ENCODE results near the gene DCLK1.
A peak's percentile ranks its signal among the peaks of the same experiment; 100 is the strongest.

The DCLK1 gene

GRCh38 chr13:35994131-35994966 is 136.8 kb downstream of the DCLK1 start:
- WGBS (ENCODE audit: extremely low coverage, insufficient coverage, insufficient read length): no CpG with 5 or more reads among the region's 6 CpGs

DNA sequence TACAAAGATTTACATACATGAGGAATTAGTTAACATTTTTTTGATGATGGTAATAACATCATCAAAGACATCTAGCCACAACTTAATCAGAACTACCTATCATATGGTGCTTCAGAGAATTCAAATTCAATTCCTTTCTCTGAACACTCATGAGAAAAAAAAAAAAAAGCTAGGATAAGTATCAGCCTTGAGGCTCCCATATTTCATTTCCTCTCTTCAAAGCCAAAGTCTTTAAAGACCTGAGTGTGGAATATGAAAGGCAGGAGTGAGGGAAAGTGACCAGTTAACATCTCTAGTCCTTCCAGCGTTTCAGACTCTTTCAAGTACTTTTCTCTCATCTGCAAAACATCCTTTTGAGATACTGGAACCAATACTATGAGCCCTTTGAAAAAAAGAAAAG is 137.5 kb downstream of the DCLK1 start:
- Histone ChIP-seq H3K79me2 (ENCODE audit: control insufficient read depth, insufficient read depth, low read length, poor library complexity) (no peaks in the 10 kb centered on the region), H3K4me1 (ENCODE audit: control insufficient read depth in 1 of 2, insufficient read depth in 2 of 2, low read length in 2 of 2) (no peaks in the 10 kb centered on the region), H2AFZ (ENCODE audit: insufficient read depth, low read length, poor library complexity) (no peak overlapping the region), H3K9me3 (ENCODE audit: insufficient read depth, low read depth, low read length) (no peaks in the 10 kb centered on the region), H4K91ac (ENCODE audit: low read depth, low read length) (no peak overlapping the region), H3K18ac (ENCODE audit: low read length) (no peak overlapping the region), H3K27ac (ENCODE audit: low read depth, low read length) (no peak overlapping the region), H3K14ac (ENCODE audit: low read length) (no peak overlapping the region), H2BK120ac (ENCODE audit: insufficient read depth, low read length, poor library complexity) (no peak overlapping the region), H3K4me3 (ENCODE audit: low read depth, low read length) (no peak overlapping the region), H2BK5ac (ENCODE audit: low read depth, low read length, poor library complexity) (no peak overlapping the region), H3K36me3 (ENCODE audit: control insufficient read depth in 1 of 2, insufficient read depth in 2 of 2, low read length in 2 of 2) (no peaks in the 10 kb centered on the region), H3K9ac (ENCODE audit: low read length) (no peak overlapping the region), H3K4ac (ENCODE audit: low read depth, low read length) (no peak overlapping the region), H4K8ac (ENCODE audit: low read depth, low read length) (no peak overlapping the region), H3K27me3 (ENCODE audit: insufficient read depth, low read length) (no peaks in the 10 kb centered on the region), H2BK12ac (ENCODE audit: low read length) (no peak overlapping the region), H3K4me2 (ENCODE audit: low read length) (no peak overlapping the region), H4K12ac (ENCODE audit: low read depth, low read length) (no peak overlapping the region), H3K23ac (ENCODE audit: low read length) (no peak overlapping the region), H3K79me1 (ENCODE audit: low read length) (no peaks in the 10 kb centered on the region), H2AK5ac (ENCODE audit: low read length) (no peak overlapping the region)
- WGBS (ENCODE audit: extremely low coverage, insufficient coverage, insufficient read length): no CpG with 5 or more reads among the region's 1 CpG
- peak in 1 of 2 donors; percentile 59 for DNase-seq

More at GRCh38 chr13:35994131-35994966, 136.8 kb downstream of the DCLK1 start:
- Histone ChIP-seq H2AK5ac (ENCODE audit: low read length) (no peak overlapping the region), H3K4me2 (ENCODE audit: low read length) (no peak overlapping the region), H3K9ac (ENCODE audit: low read length) (no peak overlapping the region), H3K14ac (ENCODE audit: low read length) (no peak overlapping the region), H2BK12ac (ENCODE audit: low read length) (no peak overlapping the region), H4K12ac (ENCODE audit: low read depth, low read length) (no peak overlapping the region), H2AFZ (ENCODE audit: insufficient read depth, low read length, poor library complexity) (no peak overlapping the region), H3K4ac (ENCODE audit: low read depth, low read length) (no peak overlapping the region), H3K4me3 (ENCODE audit: low read depth, low read length) (no peak overlapping the region), H2BK120ac (ENCODE audit: insufficient read depth, low read length, poor library complexity) (no peak overlapping the region), H3K23ac (ENCODE audit: low read length) (no peak overlapping the region), H4K91ac (ENCODE audit: low read depth, low read length) (no peak overlapping the region), H3K9me3 (ENCODE audit: insufficient read depth, low read depth, low read length) (no peaks in the 10 kb centered on the region), H3K27me3 (ENCODE audit: insufficient read depth, low read length) (no peaks in the 10 kb centered on the region), H3K4me1 (ENCODE audit: control insufficient read depth in 1 of 2, insufficient read depth in 2 of 2, low read length in 2 of 2) (no peaks in the 10 kb centered on the region), H3K18ac (ENCODE audit: low read length) (no peak overlapping the region), H3K79me2 (ENCODE audit: control insufficient read depth, insufficient read depth, low read length, poor library complexity) (no peaks in the 10 kb centered on the region), H4K8ac (ENCODE audit: low read depth, low read length) (no peak overlapping the region), H3K36me3 (ENCODE audit: control insufficient read depth in 1 of 2, insufficient read depth in 2 of 2, low read length in 2 of 2) (no peaks in the 10 kb centered on the region), H2BK5ac (ENCODE audit: low read depth, low read length, poor library complexity) (no peak overlapping the region), H3K27ac (ENCODE audit: low read depth, low read length) (no peak overlapping the region), H3K79me1 (ENCODE audit: low read length) (no peaks in the 10 kb centered on the region)
- DNase-seq: peak; percentile 8 to 63

DNA sequence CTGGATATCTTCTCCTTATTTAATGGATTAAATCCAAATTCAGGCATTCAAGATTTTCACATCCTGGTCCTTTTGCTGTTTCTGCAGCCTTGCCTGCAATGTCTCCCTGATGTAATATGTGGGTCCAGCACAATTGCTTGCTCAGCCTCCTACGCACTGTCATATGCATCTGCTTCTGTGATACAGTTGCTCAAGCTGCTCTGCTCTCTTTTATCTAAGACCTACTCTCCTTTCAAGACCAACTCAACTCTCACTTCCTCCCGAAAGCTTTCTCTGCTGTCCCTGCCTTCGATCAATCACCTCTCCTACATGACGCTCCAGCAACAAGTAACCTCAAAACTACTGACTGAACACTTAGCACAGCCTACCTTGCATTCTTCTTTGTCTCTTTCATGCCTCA is 138.2 kb downstream of the DCLK1 start:
- Histone ChIP-seq H3K4me1 (ENCODE audit: control insufficient read depth in 1 of 2, insufficient read depth in 2 of 2, low read length in 2 of 2) (peaks cover 0 to 2% of the 10 kb centered on the region in 2 experiments), H3K18ac (ENCODE audit: low read length) (no peak overlapping the region), H2BK5ac (ENCODE audit: low read depth, low read length, poor library complexity) (no peak overlapping the region), H3K14ac (ENCODE audit: low read length) (no peak overlapping the region), H4K91ac (ENCODE audit: low read depth, low read length) (no peak overlapping the region), H3K79me2 (ENCODE audit: control insufficient read depth, insufficient read depth, low read length, poor library complexity) (no peaks in the 10 kb centered on the region), H4K8ac (ENCODE audit: low read depth, low read length) (no peak overlapping the region), H3K23ac (ENCODE audit: low read length) (no peak overlapping the region), H3K9ac (ENCODE audit: low read length) (no peak overlapping the region), H4K12ac (ENCODE audit: low read depth, low read length) (no peak overlapping the region), H3K9me3 (ENCODE audit: insufficient read depth, low read depth, low read length) (no peaks in the 10 kb centered on the region), H2BK120ac (ENCODE audit: insufficient read depth, low read length, poor library complexity) (no peak overlapping the region), H3K27me3 (ENCODE audit: insufficient read depth, low read length) (no peaks in the 10 kb centered on the region), H3K4ac (ENCODE audit: low read depth, low read length) (no peak overlapping the region), H2BK12ac (ENCODE audit: low read length) (no peak overlapping the region), H3K79me1 (ENCODE audit: low read length) (no peaks in the 10 kb centered on the region), H3K27ac (ENCODE audit: low read depth, low read length) (no peak overlapping the region), H3K4me2 (ENCODE audit: low read length) (no peak overlapping the region), H3K4me3 (ENCODE audit: low read depth, low read length) (no peak overlapping the region), H3K36me3 (ENCODE audit: control insufficient read depth in 1 of 2, insufficient read depth in 2 of 2, low read length in 2 of 2) (no peaks in the 10 kb centered on the region), H2AK5ac (ENCODE audit: low read length) (no peak overlapping the region), H2AFZ (ENCODE audit: insufficient read depth, low read length, poor library complexity) (no peak overlapping the region)
- no CpG with 5 or more reads among the region's 4 CpGs for WGBS (ENCODE audit: extremely low coverage, insufficient coverage, insufficient read length)
- peak; percentile 60 to 67 for DNase-seq

- H3K79me2 ChIP-seq (ENCODE audit: control insufficient read depth, insufficient read depth, low read length, poor library complexity): no peaks in the 10 kb centered on the region
- no peak for DNase-seq
These were observed 141.0 kb downstream of the DCLK1 start for GRCh38 chr13:35990196-35990595.

More at GRCh38 chr13:35990196-35990595, 141.0 kb downstream of the DCLK1 start:
- no peak overlapping the region for H3K9ac ChIP-seq (ENCODE audit: low read length)
- no peaks in the 10 kb centered on the region for H3K9me3 ChIP-seq (ENCODE audit: insufficient read depth, low read depth, low read length)
- no peak overlapping the region for H2BK120ac ChIP-seq (ENCODE audit: insufficient read depth, low read length, poor library complexity)
- H3K4me1 ChIP-seq (ENCODE audit: control insufficient read depth in 1 of 2, insufficient read depth in 2 of 2, low read length in 2 of 2): peaks cover 0 to 2% of the 10 kb centered on the region in 2 experiments
- H3K4ac ChIP-seq (ENCODE audit: low read depth, low read length): no peak overlapping the region
- H3K79me1 ChIP-seq (ENCODE audit: low read length): no peaks in the 10 kb centered on the region
- H3K4me2 ChIP-seq (ENCODE audit: low read length): no peak overlapping the region
- H3K23ac ChIP-seq (ENCODE audit: low read length): no peak overlapping the region
- no peak overlapping the region for H3K14ac ChIP-seq (ENCODE audit: low read length)
- H2AK5ac ChIP-seq (ENCODE audit: low read length): no peak overlapping the region
- H3K18ac ChIP-seq (ENCODE audit: low read length): no peak overlapping the region
- H4K91ac ChIP-seq (ENCODE audit: low read depth, low read length): no peak overlapping the region
- no peak overlapping the region for H2BK5ac ChIP-seq (ENCODE audit: low read depth, low read length, poor library complexity)
- H4K12ac ChIP-seq (ENCODE audit: low read depth, low read length): no peak overlapping the region
- no CpG with 5 or more reads among the region's 3 CpGs for WGBS (ENCODE audit: extremely low coverage, insufficient coverage, insufficient read length)
- no peak overlapping the region for H3K4me3 ChIP-seq (ENCODE audit: low read depth, low read length)
- no peaks in the 10 kb centered on the region for H3K36me3 ChIP-seq (ENCODE audit: control insufficient read depth in 1 of 2, insufficient read depth in 2 of 2, low read length in 2 of 2)
- H3K27me3 ChIP-seq (ENCODE audit: insufficient read depth, low read length): no peaks in the 10 kb centered on the region
- H3K27ac ChIP-seq (ENCODE audit: low read depth, low read length): no peak overlapping the region
- H2AFZ ChIP-seq (ENCODE audit: insufficient read depth, low read length, poor library complexity): no peak overlapping the region
- no peak overlapping the region for H4K8ac ChIP-seq (ENCODE audit: low read depth, low read length)
- H2BK12ac ChIP-seq (ENCODE audit: low read length): no peak overlapping the region

All from trophoblast cell (in vitro differentiated cells and primary cell).